ENCODE data around the gene ASB13.

GRCh38 chr10:5670662-5671375 is 4.4 kb upstream of the ASB13 start:
- TF ChIP-seq CTCF (IDR thresholded peaks at IDR 0.05) (no peak), POLR2A (IDR thresholded peaks at IDR 0.05) (no peak)

Data from sigmoid colon (tissue), 3 donors.